DMS79 (cell line): ENCODE measurements around the gene IRF8.
A peak's percentile ranks its signal among the peaks of the same experiment; 100 is the strongest.

Experiments used
- DNase-seq: peaks from one replicate; lab custom pipeline; 2025; lab: John Stamatoyannopoulos, UW

Gene IRF8

DNA sequence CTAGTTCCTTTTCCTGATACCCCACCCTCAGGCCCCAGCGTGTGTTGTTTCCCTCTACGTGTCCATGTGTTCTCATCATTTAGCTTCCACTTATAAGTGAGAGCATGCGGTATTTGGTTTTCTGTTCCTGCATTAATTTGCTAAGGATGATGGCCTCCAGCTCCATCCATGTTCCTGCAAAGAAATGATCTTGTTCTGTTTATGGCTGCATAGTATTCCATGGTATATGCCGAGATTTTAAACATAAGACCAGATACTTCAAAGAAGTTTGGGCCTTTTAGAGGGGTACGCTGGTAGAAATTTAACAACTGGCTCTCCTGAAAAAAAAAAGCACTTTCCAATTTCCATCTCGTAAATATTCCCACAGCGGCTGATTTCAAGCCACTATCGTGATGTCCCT lies 59.8 kb downstream of the IRF8 start:
- no peak for DNase-seq

DNA sequence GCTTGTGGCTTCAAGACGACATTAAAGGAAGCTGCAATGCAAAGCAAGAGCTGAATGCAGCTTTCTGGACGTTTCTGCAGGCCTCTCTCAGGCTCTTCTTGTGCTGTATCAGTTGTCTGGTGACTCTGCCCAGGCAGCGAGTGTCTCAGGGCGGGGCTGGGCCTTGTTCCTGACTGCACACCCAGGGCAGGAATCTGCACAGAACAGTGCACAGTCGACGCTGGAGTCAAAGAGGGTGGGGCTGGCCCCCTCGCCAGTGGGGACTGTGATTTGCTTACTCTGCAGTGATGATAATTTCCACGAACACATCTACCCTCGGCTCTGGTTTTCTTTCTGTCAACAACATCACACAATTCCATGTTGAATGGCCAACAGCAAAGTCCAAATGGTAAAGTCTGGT lies 60.7 kb downstream of the IRF8 start:
- DNase-seq = no peak

DNA sequence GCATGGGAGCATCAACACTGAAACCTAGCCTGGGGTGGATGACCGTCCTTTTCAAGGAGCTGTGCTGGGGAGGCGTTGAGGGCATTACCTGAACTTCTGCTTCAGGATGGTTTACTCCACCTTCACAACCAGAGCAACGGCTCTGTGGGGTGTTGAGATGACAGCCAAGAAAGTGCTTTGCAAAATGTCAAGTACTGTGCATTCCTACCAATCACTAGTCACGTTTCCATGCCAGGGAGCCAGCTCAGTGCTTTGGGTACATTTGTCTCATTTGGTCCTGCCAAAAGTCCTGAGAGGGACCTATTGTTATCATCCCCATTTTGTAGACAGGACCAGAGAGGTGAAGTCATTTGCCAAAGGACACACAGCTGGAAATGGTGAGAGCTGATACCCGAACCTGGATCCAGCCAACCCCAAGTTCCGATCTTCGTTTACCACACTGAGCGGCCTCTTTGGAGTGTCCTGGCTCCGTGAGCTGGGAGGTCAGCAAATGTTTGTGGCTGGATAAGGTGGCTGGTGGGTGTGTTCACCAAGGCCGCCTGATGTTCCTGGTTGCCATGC lies 61.6 kb downstream of the IRF8 start:
- DNase-seq = no peak

DNA sequence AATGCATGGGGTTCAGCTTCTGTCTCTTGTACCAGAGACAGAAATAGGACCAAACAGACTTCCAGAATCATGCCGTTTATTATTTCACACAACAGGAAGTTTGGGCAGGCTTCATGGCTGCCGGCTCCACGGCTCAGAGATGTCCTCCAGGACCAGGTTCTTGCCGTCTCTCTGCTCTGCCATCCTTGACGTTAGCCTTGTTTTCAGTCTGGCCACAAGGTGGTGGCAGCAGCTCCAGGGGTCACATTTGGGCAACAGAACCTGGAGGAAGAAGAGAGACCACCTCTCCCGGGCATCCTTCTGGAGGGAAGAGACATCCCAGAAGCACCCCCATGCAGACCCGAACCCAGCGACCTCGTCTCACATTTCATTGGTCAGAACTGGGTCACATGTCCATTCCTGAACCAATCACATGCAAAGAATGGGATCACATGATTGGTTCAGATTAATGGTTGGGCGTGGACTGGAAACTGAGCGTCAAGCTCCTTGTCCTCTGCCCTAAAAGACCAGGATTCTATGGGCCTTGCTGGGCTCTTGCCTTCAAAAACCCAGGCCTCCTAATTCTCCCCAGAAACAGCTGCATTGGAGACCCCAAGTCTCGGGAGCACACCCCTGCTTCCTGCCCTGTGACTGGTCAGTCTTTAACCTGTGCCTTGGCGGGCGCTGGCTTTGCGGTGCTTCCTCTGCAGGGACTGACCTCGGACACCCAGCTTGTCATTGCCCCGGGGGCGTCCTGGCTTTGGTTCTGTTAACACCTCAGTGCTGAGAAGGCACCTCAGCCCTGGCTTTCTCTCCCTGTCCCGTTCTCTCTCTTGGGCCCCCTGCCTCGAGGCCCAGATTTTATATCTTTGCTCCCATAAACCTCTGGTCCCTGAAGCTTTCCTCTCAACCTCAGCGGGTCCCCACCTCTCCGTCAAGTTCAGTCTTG lies 63.3 kb downstream of the IRF8 start:
- no peak for DNase-seq

DNA sequence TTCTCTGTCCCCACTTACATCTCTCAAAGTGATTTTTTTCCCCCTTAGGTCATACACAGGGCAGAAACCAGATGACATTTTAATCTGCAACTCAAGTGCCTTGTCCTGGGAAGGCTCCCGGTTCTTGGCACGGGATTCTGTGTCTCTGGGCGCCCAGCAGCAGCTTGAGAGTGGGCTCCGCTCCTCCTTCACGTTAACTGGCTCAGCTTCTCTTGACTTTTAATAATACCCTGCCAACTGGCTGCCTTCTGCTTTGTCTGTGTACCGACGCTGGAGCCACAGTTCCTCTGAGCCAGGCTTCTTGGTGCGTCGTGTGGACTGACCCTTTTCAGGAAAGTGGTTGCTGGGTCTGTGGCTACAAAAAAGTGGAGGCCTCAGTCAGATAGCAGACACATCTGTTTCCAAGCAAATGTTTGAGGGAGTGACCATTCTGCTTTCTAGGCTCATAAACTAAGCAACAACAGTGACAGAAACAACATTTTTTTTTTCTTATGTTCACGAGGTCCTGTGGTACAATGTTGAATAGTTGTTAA lies 64.9 kb downstream of the IRF8 start:
- DNase-seq = peak; percentile 85

DNA sequence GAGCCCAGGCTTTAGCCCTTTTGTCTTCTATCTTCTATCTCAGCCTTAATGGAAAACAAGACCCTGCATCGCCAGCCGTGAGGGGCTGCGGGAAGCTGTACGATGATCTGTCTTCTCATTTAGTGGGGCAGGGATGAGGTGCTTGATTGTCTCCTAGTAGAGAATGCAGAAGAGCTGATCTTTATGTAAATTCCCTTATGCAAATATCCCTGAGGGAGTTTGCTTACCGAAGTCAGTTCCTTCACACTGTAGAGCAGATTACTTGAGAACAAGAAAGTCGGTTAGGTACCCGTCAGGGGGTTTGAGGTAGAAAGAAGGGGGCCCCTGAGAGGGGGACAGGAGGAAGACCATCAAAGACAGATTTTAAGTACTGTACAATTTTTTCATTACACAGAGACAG lies 66.2 kb downstream of the IRF8 start:
- no peak for DNase-seq

DNA sequence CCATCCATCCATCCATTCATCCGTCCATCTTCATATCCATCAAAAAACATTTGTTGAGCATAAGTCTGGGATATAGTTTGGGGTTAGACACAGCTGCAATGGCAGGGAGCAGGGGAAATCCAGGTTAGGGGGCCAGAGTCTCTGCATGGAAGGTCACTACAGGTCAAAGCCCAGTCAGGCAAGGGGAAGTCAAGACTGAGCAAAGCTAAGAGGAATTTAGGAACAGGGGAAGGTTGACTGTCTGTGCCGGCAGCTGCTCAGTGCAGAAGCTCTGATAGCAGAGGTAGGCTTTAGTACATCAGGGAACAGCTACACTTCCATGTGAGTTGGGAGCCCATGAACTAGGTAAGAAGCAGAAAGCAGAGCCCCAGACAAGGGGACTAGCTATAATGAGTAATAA lies 68.1 kb downstream of the IRF8 start:
- no peak for DNase-seq

DNA sequence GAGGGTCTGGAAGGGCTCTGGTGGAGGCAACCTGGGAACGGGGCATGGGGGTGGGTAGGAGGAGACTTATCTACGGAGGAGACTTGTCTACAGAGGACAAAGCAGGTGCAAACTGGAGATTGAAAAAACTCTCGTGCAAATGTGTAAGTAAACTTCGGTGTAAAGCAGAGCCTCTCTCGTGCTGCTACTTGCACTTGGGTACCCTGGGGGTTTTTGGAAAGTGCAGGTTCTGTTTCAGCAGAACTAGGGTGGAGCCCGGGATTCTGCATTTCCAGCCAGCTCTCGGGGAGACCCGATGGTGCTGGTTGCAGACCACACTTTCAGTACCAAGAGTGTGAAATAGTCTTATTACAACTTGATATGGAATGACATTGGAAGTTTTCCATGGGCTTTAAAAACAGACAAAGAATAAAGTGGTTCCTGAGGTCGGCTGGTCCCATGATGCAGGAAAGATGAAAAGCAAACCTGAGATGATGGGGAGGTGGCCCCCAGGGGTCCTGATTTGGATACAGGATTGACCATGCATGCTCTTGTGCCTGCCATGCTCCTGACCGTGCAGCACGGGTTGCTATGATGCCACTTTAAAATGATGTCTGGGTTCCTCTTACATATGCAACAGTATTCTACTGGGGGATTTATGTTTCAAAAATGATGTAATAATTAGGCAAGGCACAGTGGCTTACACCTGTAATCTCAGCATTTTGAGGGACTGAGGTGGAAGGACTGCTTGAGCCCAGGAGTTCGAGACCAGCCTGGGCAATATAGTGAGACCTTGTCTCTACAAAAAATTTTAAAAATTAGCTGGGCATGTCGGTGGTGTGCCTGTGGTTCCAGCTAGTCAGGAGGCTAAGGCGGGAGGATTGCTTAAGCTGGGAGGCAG lies 69.3 kb downstream of the IRF8 start:
- no peak for DNase-seq

DNA sequence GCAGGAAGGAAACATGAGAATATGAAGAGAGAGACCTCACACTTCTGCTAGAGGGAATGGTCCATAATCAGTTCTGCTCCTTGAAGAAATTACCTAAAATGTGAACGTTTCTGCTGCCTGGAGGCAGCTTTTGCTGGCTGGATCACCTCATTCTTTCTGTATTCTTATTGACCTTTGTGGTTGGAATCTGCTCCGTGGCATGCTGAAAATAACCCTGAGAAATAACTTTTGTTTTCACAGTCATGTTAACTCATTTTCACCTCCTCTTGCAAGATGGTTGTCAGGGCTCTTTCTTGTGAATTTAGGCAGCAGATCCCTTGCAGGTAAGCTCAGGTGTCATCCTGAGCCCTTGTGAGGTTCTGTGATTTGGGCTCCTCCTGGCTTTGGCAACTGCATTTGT lies 70.2 kb downstream of the IRF8 start:
- DNase-seq = no peak

DNA sequence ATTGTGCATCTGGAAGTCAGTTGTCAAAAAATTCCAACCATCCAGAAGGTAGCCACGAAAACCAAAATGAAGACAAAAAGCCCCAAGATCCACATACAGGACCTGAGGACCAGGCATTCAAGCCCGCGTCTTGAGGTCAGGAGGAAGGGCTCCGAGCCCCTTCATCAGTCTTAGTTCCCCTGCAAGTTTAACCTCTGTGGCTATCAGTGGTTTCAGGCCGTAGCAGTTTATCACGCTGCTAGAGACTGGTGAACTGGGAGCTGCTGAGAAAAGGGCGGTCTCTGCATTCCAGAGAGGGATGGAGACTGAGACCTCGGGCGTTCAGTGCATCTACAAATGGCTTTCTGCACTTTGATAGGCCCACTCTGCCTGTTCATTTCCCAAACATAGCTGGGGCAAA lies 70.6 kb downstream of the IRF8 start:
- DNase-seq = no peak

DNA sequence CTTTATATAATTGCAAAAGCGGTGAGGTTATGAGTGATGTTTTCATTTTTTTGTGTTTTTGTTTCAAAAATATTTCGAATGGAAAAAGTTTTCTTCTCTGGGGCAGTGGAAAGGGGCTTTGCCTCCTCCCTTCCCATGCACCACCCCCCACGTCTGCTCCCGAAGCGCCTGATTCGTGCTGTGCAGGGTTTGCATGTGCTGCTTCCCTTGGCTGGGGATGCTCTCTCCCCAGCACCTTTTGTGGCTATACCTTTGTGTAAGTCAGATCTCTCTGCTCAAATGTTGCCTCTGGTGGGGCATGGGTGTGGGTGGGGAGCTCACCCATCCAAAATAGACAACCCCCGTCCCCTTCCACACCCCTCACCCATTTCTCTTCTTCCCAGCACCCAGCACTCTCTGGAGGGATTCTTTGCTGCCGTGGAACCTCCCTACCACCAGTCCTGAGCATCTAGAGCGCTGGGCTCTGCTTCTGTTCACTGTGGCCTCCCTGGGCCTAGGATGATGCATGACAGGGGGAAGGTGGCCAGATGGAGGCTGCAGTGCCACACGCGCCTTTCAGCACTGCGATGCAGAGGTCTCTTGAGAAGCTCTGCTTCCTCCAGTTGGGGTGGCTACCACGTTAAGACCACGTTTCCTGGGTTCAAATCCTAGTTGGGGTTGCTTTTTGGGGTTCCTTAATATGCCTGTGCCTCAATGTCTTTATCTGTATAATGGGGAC lies 71.2 kb downstream of the IRF8 start:
- no peak for DNase-seq

DNA sequence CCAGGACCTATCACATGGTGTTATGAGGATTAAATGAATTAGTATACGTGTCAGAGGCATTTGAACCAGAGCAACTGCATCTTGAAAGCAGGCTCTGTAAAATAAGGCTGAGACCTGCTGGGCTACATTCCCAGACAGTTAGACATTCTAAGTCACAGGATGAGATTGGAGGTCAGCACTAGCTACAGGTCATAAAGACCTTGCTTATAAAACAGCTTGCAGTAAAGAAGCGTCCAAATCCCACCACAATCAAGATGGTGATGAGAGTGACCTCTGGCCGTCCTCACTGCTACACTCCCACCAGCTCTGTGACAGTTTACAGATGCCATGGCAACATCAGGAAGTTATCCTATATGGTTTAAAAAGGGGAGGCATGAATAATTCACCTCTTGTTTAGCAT lies 71.8 kb downstream of the IRF8 start:
- DNase-seq = no peak
